H1 (cell line): ENCODE measurements around the gene TMEM82. TPM values are rescaled to one million over a fixed set of nuclear protein-coding genes. Genes with fewer than 3 reads are reported as not detected.

ENCODE experiments used
- CTCF ChIA-PET: fragments of 300-600 bp; sonication (Branson Sonifier 250); formaldehyde crosslinking; loops from one replicate; lab custom pipeline; 2021; ENCODE audit not compliant: partially characterized antibody; lab: Charles Lee
- POLR2A ChIA-PET: fragments of 300-600 bp; sonication (Branson Sonifier 250); formaldehyde crosslinking; loops from one replicate; lab custom pipeline; 2021; ENCODE audit warnings: inconsistent platforms; ENCODE audit not compliant: partially characterized antibody; lab: Charles Lee
- DNase-seq, 2 experiments: peaks; one replicate each; pipeline versions ENCODE4 v3.0.0 to v3.0.0-alpha.2; 2010 to 2022; ENCODE audit warnings: low spot score in 2 of 2, low read depth in 1 of 2, mixed read lengths in 1 of 2
- FAIRE-seq: peaks from 2 replicates; lab custom pipeline; 2011; peaks lifted over from hg19 to GRCh38; lab: Jason Lieb, UNC
- H2AFZ ChIP-seq: 2 replicates; pipeline ENCODE4 v1.8.1; 2012; ENCODE audit warnings: low read length, inconsistent platforms
- H2AK5ac ChIP-seq: 2 replicates; pipeline ENCODE4 v1.6.1; 2013; ENCODE audit warnings: low read depth, low read length
- H2BK120ac ChIP-seq: replicated peaks from 2 replicates; pipeline ENCODE3; 2013; ENCODE audit warnings: low read depth, low read length, inconsistent platforms
- H2BK12ac ChIP-seq: 2 replicates; pipeline ENCODE4 v1.6.1; 2013; ENCODE audit warnings: low read depth, low read length
- H2BK15ac ChIP-seq: 2 replicates; pipeline ENCODE4 v1.6.1; 2013; ENCODE audit warnings: low read length
- H2BK20ac ChIP-seq: 2 replicates; pipeline ENCODE4 v1.6.1; 2013; ENCODE audit warnings: low read length
- H2BK5ac ChIP-seq: 2 replicates; pipeline ENCODE4 v1.6.1; 2013; ENCODE audit warnings: low read depth, low read length
- H3K14ac ChIP-seq: 2 replicates; pipeline ENCODE4 v1.6.1; 2013; ENCODE audit warnings: inconsistent platforms; ENCODE audit not compliant: insufficient read length
- H3K18ac ChIP-seq: 2 replicates; pipeline ENCODE4 v1.6.1; 2013; ENCODE audit warnings: low read length; ENCODE audit errors: extremely low read depth
- H3K23ac ChIP-seq: 2 replicates; pipeline ENCODE4 v1.6.1; 2013; ENCODE audit warnings: inconsistent platforms; ENCODE audit not compliant: insufficient read length
- H3K23me2 ChIP-seq: 2 replicates; pipeline ENCODE4 v1.6.1; 2013; ENCODE audit warnings: low read depth, low read length
- H3K27ac ChIP-seq: 2 replicates; pipeline ENCODE4 v1.6.1; 2011; ENCODE audit warnings: low read depth, low read length, inconsistent platforms
- H3K27me3 ChIP-seq, 4 experiments: replicated peaks in 1 of 4; 1 replicate in 1 of 4; 2 replicates in 3 of 4; pipeline versions ENCODE4 v1.6.1 to v1.8.1; 2011 to 2013; ENCODE audit warnings: low read length in 3 of 4, mild to moderate bottlenecking in 3 of 4, inconsistent platforms in 2 of 4, mixed read lengths in 2 of 4, moderate library complexity in 1 of 4; ENCODE audit not compliant: control insufficient read depth in 3 of 4, insufficient read depth in 3 of 4; ENCODE audit errors: extremely low read depth in 1 of 4
- H3K36me3 ChIP-seq, 4 experiments: 2 replicates each; pipeline versions ENCODE4 v1.6.1 to v1.8.1; 2011 to 2013; ENCODE audit warnings: mild to moderate bottlenecking in 4 of 4, low read length in 3 of 4, moderate library complexity in 2 of 4, control low read depth in 1 of 4, inconsistent platforms in 1 of 4; ENCODE audit not compliant: insufficient read depth in 4 of 4, control insufficient read depth in 2 of 4
- H3K4ac ChIP-seq: replicated peaks from 2 replicates; pipeline ENCODE3; 2013; ENCODE audit warnings: low read length, low read depth, mixed read lengths, inconsistent platforms; ENCODE audit not compliant: insufficient read length
- H3K4me1 ChIP-seq, 4 experiments: replicated peaks in 1 of 4; 1 replicate in 1 of 4; 2 replicates in 3 of 4; pipeline versions ENCODE4 v1.6.1 to v1.8.1; 2011 to 2013; ENCODE audit warnings: low read length in 3 of 4, inconsistent platforms in 2 of 4, mixed read lengths in 1 of 4; ENCODE audit not compliant: insufficient read depth in 4 of 4, control insufficient read depth in 3 of 4
- H3K4me2 ChIP-seq, 2 experiments: 2 replicates each; pipeline versions ENCODE4 v1.6.1 to v1.8.1; 2011 to 2013; ENCODE audit warnings: low read depth in 2 of 2, low read length in 2 of 2, control low read depth in 1 of 2, inconsistent platforms in 1 of 2, mild to moderate bottlenecking in 1 of 2; ENCODE audit not compliant: insufficient read depth in 1 of 2
- H3K4me3 ChIP-seq, 4 experiments: fragments of 200-600, 300-600 bp in 1 of 4; sonication (generic), shearing (Covaris generic), sonication (Bioruptor Twin) in 1 of 4; 2 replicates each; pipeline versions ENCODE4 v1.5.1 to v1.8.1; 2011 to 2016; ENCODE audit warnings: low read length in 4 of 4, low read depth in 3 of 4, control low read depth in 2 of 4, inconsistent platforms in 2 of 4, mild to moderate bottlenecking in 2 of 4, mixed read lengths in 1 of 4, moderate library complexity in 1 of 4; ENCODE audit not compliant: insufficient read depth in 2 of 4; ENCODE audit errors: extremely low read depth in 1 of 4
- H3K56ac ChIP-seq: replicated peaks from 2 replicates; pipeline ENCODE3; 2013; ENCODE audit warnings: low read depth, mild to moderate bottlenecking, mixed read lengths, low read length, inconsistent platforms; ENCODE audit not compliant: insufficient read length
- H3K79me1 ChIP-seq: 2 replicates; pipeline ENCODE4 v1.6.1; 2013; ENCODE audit warnings: low read depth, low read length, control low read depth
- H3K79me2 ChIP-seq, 2 experiments: 2 replicates each; pipeline versions ENCODE4 v1.6.1 to v1.8.1; 2012 to 2013; ENCODE audit warnings: low read length in 2 of 2, mild to moderate bottlenecking in 2 of 2, inconsistent platforms in 1 of 2; ENCODE audit not compliant: insufficient read depth in 2 of 2, control insufficient read depth in 1 of 2
- H3K9ac ChIP-seq, 4 experiments: replicated peaks in 1 of 4; 1 replicate in 1 of 4; 2 replicates in 3 of 4; pipeline versions ENCODE4 v1.6.1 to v1.8.1; 2011 to 2013; ENCODE audit warnings: low read depth in 3 of 4, low read length in 3 of 4, control low read depth in 2 of 4, mild to moderate bottlenecking in 2 of 4, moderate library complexity in 2 of 4, inconsistent platforms in 1 of 4; ENCODE audit errors: extremely low read depth in 1 of 4
- H3K9me3 ChIP-seq, 2 experiments: 2 replicates each; pipeline versions ENCODE4 v1.6.1 to v1.8.1; 2012 to 2013; ENCODE audit warnings: mild to moderate bottlenecking in 2 of 2, moderate library complexity in 2 of 2, control low read depth in 1 of 2, inconsistent platforms in 1 of 2, low read depth in 1 of 2, low read length in 1 of 2, mixed read lengths in 1 of 2; ENCODE audit not compliant: insufficient read depth in 2 of 2
- H4K20me1 ChIP-seq, 2 experiments: replicated peaks in 1 of 2; 2 replicates each; pipeline versions ENCODE3 to v1.8.1; 2011 to 2013; ENCODE audit warnings: inconsistent platforms in 2 of 2, low read length in 2 of 2, mild to moderate bottlenecking in 1 of 2; ENCODE audit not compliant: insufficient read depth in 2 of 2, control insufficient read depth in 1 of 2
- H4K5ac ChIP-seq: 2 replicates; pipeline ENCODE4 v1.6.1; 2013; ENCODE audit warnings: low read length, low read depth, mixed read lengths, inconsistent platforms; ENCODE audit not compliant: insufficient read length
- H4K8ac ChIP-seq: 2 replicates; pipeline ENCODE4 v1.8.0; 2013; ENCODE audit warnings: mild to moderate bottlenecking, moderate library complexity, low read length, inconsistent platforms; ENCODE audit not compliant: insufficient read depth; ENCODE audit errors: extremely low read depth
- H4K91ac ChIP-seq: replicated peaks from 2 replicates; pipeline ENCODE3; 2013; ENCODE audit warnings: low read length, mixed read lengths, inconsistent platforms; ENCODE audit not compliant: insufficient read length
- BCL11A ChIP-seq, 2 experiments: IDR thresholded peaks; one replicate each; pipeline ENCODE4 v1.6.1; 2011; ENCODE audit warnings: low read depth in 2 of 2, low read length in 2 of 2, mild to moderate bottlenecking in 2 of 2
- CREB1 ChIP-seq: IDR thresholded peaks from 2 replicates; pipeline ENCODE4 v1.6.1; 2012; ENCODE audit warnings: inconsistent platforms
- CTBP2 ChIP-seq: IDR thresholded peaks from 2 replicates; pipeline ENCODE4 v1.7.0; 2011; ENCODE audit warnings: borderline replicate concordance, mild to moderate bottlenecking, moderate library complexity, mixed read lengths, low read length; ENCODE audit not compliant: insufficient read depth, insufficient read length
- EGR1 ChIP-seq: IDR thresholded peaks from 2 replicates; pipeline ENCODE4 v1.6.1; 2011; ENCODE audit warnings: low read depth, low read length, borderline replicate concordance
- EZH2 ChIP-seq: fragments of 200-600 bp; sonication (generic); IDR thresholded peaks from 2 replicates; pipeline ENCODE4 v1.7.1; 2012; ENCODE audit warnings: low read depth, mild to moderate bottlenecking, moderate library complexity, low read length, inconsistent platforms; ENCODE audit not compliant: severe bottlenecking
- SIRT6 ChIP-seq: IDR thresholded peaks from one replicate; pipeline ENCODE4 v1.7.1; 2012; ENCODE audit warnings: low read length, inconsistent platforms
- SP2 ChIP-seq: IDR thresholded peaks from 2 replicates; pipeline ENCODE4 v1.6.1; 2012; ENCODE audit warnings: mild to moderate bottlenecking, low read length, inconsistent platforms
- WGBS, 2 experiments: shearing (Covaris generic) in 1 of 2; methylation state at CpG; one replicate each; pipeline versions ENCODE4 v1.1.6 to v1.1.7; 2013 to 2015; ENCODE audit warnings: low lambda C conversion rate in 2 of 2, mixed read lengths in 2 of 2, inconsistent platforms in 1 of 2, low coverage in 1 of 2, missing lambda C conversion rate in 1 of 2; ENCODE audit not compliant: insufficient replicate concordance in 2 of 2, insufficient coverage in 1 of 2, insufficient read length in 1 of 2; ENCODE audit errors: extremely low coverage in 1 of 2, missing lambda C conversion rate in 1 of 2; 5-methylcytosine and 5-hydroxymethylcytosine counted together
- polyA plus RNA-seq, 7 experiments: library from polyadenylated mRNA; depleted of rRNA in 3 of 7; stranded (reverse) in 5 of 7; unstranded in 2 of 7; fragments of >200 nt in 5 of 7; fragments of 200-250 nt in 2 of 7; gene quantifications; 1 replicate in 5 of 7; 2 replicates in 1 of 7; 4 replicates in 1 of 7; pipeline versions ENCODE4 v1.2.1 to v1.2.3, GENCODE V29; 2011 to 2013; ENCODE audit warnings: missing spikeins in 2 of 7, mixed read lengths in 2 of 7
- total RNA-seq: library from RNA; stranded (reverse); fragmentation: NEBNext Ultra II Directional; extraction: Animal tissue kit (Norgen Biotek cat#: 25700); gene quantifications from 2 replicates; pipeline ENCODE4 v1.2.1, GENCODE V29; 2021
- TF ChIP-seq, protein P1 (sequence below): IDR thresholded peaks from 2 replicates; pipeline ENCODE4 v1.6.1; 2012; ENCODE audit warnings: low read length, inconsistent platforms

Gene TMEM82
- total and polyA plus RNA-seq, 2 of the 8 experiments (the other 6 are each of a cell fraction or from before 2014, with no cell fraction given) = 0.32 to 2.1 TPM

DNA sequence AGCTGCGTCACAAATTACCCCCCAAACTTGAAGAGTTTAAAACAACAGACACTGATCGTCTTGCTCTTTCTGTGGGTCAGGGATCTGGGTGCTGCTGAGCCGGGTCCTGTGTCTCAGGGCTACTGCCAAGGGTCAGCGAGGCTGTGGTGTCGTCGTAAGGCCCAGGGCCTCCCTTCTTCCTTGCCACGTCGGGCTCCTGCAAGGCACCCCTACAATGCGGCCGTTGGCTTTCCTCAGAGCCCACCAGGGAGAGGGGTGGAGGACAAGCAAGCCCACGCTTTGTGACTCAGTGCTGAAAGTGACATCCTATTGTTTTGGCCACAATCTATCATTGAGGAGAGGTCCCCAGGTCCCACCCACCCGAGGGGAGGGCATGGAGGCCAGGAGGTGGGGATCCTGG lies 8.6 kb downstream of the TMEM82 start:
- Histone ChIP-seq H2BK15ac (no peak overlapping the region), H3K23ac (no peak overlapping the region), H3K27me3 (no peaks in the 10 kb centered on the region), H3K23me2 (0 out of 2 replicates have a peak, but pooled peaks cover 1% of the 10 kb centered on the region), H3K4me1 (peaks cover 5 to 14% (median 7%) of the 10 kb centered on the region in 4 experiments), H3K14ac (no peak overlapping the region), H3K79me2 (no peaks in the 10 kb centered on the region), H3K4me3 (no peak overlapping the region), H4K8ac (no peak overlapping the region; the same call in 1 of the 2 replicates), H3K36me3 (no peaks in the 10 kb centered on the region), H2BK12ac (no peak overlapping the region), H2AFZ (no peak overlapping the region), H4K91ac (no peak overlapping the region), H2AK5ac (no peak overlapping the region), H3K9ac (no peak overlapping the region), H3K9me3 (no peaks in the 10 kb centered on the region), H2BK20ac (no peak overlapping the region), H4K5ac (no peak overlapping the region), H3K56ac (no peak overlapping the region), H4K20me1 (no peaks in the 10 kb centered on the region), H3K4ac (no peak overlapping the region), H3K18ac (no peak overlapping the region), H3K4me2 (no peak overlapping the region), H3K79me1 (no peaks in the 10 kb centered on the region), H2BK5ac (no peak overlapping the region), H3K27ac (no peak overlapping the region), H2BK120ac (no peak overlapping the region)
- DNase-seq = no peak
- ChIA-PET CTCF (no interaction called here), POLR2A (interaction anchor here (1.1 to 3.3 kb wide), 3 partner anchors 9 to 13 kb away, joined by 3 to 14 read pairs (median 3); partner anchors contain the start of gene FBLIM1)
- WGBS, 2 experiments = 91% methylated on average over 8 of the region's 12 CpGs; no CpG with 5 or more reads in 1 of the 2 experiments
- FAIRE-seq = no peak
- TF ChIP-seq SP2 = no peak
- TF ChIP-seq CREB1 = no peak
- no peak for TF ChIP-seq CTBP2
- TF ChIP-seq EZH2 = no peak
- TF ChIP-seq, protein P1, sequence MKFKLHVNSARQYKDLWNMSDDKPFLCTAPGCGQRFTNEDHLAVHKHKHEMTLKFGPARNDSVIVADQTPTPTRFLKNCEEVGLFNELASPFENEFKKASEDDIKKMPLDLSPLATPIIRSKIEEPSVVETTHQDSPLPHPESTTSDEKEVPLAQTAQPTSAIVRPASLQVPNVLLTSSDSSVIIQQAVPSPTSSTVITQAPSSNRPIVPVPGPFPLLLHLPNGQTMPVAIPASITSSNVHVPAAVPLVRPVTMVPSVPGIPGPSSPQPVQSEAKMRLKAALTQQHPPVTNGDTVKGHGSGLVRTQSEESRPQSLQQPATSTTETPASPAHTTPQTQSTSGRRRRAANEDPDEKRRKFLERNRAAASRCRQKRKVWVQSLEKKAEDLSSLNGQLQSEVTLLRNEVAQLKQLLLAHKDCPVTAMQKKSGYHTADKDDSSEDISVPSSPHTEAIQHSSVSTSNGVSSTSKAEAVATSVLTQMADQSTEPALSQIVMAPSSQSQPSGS = no peak
- no peak for TF ChIP-seq BCL11A (IDR thresholded peaks at IDR 0.05; ENCODE audit: low read depth in 2 of 2, low read length in 2 of 2)
- no peak for TF ChIP-seq EGR1
- no peak for TF ChIP-seq SIRT6
